ENCODE measurements around the gene ASCC2. TPM values are rescaled to one million over a fixed set of nuclear protein-coding genes. Genes with fewer than 3 reads are reported as not detected.

ASCC2 gene
- polyA plus RNA-seq, 1 donor, result 44.0 TPM

DNA sequence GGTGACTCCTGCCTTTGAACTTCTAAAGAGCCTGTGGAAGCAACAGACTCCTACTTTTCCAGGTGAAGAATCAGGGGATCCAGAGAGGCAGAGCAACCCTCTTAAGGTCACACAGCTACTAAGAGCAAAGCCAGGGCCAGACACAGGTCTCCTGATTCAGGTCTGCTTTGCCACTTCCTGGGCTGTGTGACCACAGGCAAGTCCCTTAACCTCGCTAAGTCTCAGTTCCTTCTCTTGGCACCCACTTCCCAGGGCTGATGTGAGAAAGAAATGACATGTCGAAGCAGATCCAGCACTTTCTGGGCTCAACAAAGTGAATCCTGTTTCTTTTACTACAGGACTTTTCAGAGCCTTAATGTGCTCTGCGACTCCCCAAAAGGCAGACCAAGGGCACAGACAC, 40.7 kb downstream of the ASCC2 start:
- H3K4me1 ChIP-seq (ENCODE audit: control insufficient read depth, insufficient read depth, low read length), result no peaks in the 10 kb centered on the region
- DNase-seq, result no peak
- no peak overlapping the region for H3K27ac ChIP-seq (ENCODE audit: low read length)
- no peaks in the 10 kb centered on the region for H3K27me3 ChIP-seq (ENCODE audit: control insufficient read depth, insufficient read depth, low read length)
- WGBS (ENCODE audit: insufficient coverage, low lambda C conversion rate), result 100% methylated on average over 1 of the region's 3 CpGs
- H3K4me3 ChIP-seq (ENCODE audit: low read length), result no peak overlapping the region
- peaks cover 85% of the 10 kb centered on the region for H3K36me3 ChIP-seq (ENCODE audit: control insufficient read depth, insufficient read depth, low read length)
- no peaks in the 10 kb centered on the region for H3K9me3 ChIP-seq (ENCODE audit: control insufficient read depth, low read depth, low read length)

DNA sequence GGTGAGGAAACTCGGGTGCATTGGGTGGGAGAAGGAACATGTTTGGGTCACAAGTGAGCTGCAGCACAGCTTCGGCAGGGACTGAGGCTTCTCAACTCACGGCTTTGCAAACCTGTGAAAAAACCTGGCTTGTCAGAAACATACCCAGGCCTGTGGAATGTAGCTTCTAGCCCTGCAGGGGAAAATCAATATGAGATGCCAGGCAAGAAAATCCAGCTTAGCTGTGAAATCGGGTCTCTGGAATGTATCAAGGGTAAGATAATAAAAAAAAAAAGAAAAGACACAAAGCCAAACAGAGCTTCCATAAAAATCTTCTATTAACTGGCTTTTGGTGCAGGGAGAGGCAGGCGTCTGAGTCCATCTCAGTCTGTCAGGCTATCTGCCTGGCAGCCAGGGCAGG, 42.4 kb downstream of the ASCC2 start:
- Histone ChIP-seq H3K4me3 (ENCODE audit: low read length) (no peak overlapping the region), H3K27ac (ENCODE audit: low read length) (no peak overlapping the region), H3K9me3 (ENCODE audit: control insufficient read depth, low read depth, low read length) (no peaks in the 10 kb centered on the region), H3K36me3 (ENCODE audit: control insufficient read depth, insufficient read depth, low read length) (peaks cover 80% of the 10 kb centered on the region), H3K27me3 (ENCODE audit: control insufficient read depth, insufficient read depth, low read length) (no peaks in the 10 kb centered on the region), H3K4me1 (ENCODE audit: control insufficient read depth, insufficient read depth, low read length) (no peaks in the 10 kb centered on the region)
- no peak for DNase-seq
- WGBS (ENCODE audit: insufficient coverage, low lambda C conversion rate), result 20% methylated on average over 1 of the region's 5 CpGs

DNA sequence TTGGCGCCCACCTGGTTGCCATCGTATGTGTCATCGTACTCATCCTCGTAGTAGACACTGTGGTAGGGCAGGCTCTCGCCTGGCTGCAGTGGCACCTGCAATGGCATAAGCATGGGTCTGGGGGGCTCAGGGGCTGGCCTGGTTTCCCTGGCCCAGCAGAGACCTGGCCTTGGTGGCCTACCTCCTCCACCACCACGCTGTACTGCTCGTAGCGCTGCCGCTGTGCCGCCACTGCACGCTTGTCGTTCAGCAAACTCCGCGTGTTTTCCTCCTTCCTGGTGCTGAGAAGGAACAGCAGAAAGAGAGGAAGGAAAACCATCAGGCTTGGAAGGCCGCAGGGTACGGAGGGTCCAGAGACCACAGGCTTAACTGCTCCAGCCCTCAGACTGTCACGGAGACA, 44.7 kb downstream of the ASCC2 start:
- Histone ChIP-seq H3K4me3 (ENCODE audit: low read length) (no peak overlapping the region), H3K4me1 (ENCODE audit: control insufficient read depth, insufficient read depth, low read length) (no peaks in the 10 kb centered on the region), H3K27me3 (ENCODE audit: control insufficient read depth, insufficient read depth, low read length) (no peaks in the 10 kb centered on the region), H3K36me3 (ENCODE audit: control insufficient read depth, insufficient read depth, low read length) (peaks cover 79% of the 10 kb centered on the region), H3K27ac (ENCODE audit: low read length) (no peak overlapping the region), H3K9me3 (ENCODE audit: control insufficient read depth, low read depth, low read length) (no peaks in the 10 kb centered on the region)
- WGBS (ENCODE audit: insufficient coverage, low lambda C conversion rate), result 96% methylated on average over 5 of the region's 17 CpGs
- no peak for DNase-seq

DNA sequence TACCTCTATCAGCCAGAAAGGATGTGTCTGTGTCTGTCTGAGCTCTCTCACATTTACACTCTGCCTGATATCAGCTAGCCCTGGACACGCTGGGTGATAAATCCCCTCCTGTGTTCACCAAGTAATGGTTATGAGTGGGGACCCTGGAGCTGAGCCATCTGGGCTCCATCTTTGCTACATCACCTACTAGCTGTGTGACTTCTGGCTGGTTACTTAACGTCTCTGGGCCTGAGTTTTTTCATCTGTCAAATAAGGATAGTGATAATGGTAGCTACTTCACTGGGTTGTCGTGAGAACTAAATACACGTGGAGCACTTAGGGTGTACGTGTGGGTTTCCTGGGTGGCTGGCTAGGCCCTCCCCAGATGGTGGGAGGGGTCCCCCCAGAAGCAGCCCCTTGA, 48.0 kb downstream of the ASCC2 start:
- Histone ChIP-seq H3K27ac (ENCODE audit: low read length) (no peak overlapping the region), H3K4me3 (ENCODE audit: low read length) (no peak overlapping the region), H3K9me3 (ENCODE audit: control insufficient read depth, low read depth, low read length) (no peaks in the 10 kb centered on the region), H3K36me3 (ENCODE audit: control insufficient read depth, insufficient read depth, low read length) (peaks cover 59% of the 10 kb centered on the region), H3K4me1 (ENCODE audit: control insufficient read depth, insufficient read depth, low read length) (no peaks in the 10 kb centered on the region), H3K27me3 (ENCODE audit: control insufficient read depth, insufficient read depth, low read length) (no peaks in the 10 kb centered on the region)
- DNase-seq, result no peak
- no CpG with 5 or more reads among the region's 5 CpGs for WGBS (ENCODE audit: insufficient coverage, low lambda C conversion rate)

GRCh38 chr22:29788339-29789279, 49.5 kb downstream of the ASCC2 start:
- peaks cover 53% of the 10 kb centered on the region for H3K36me3 ChIP-seq (ENCODE audit: control insufficient read depth, insufficient read depth, low read length)
- H3K9me3 ChIP-seq (ENCODE audit: control insufficient read depth, low read depth, low read length), result no peaks in the 10 kb centered on the region
- H3K27me3 ChIP-seq (ENCODE audit: control insufficient read depth, insufficient read depth, low read length), result no peaks in the 10 kb centered on the region
- no peak overlapping the region for H3K27ac ChIP-seq (ENCODE audit: low read length)
- no peak overlapping the region for H3K4me3 ChIP-seq (ENCODE audit: low read length)
- DNase-seq, result no peak
- no CpG with 5 or more reads among the region's 27 CpGs for WGBS (ENCODE audit: insufficient coverage, low lambda C conversion rate)
- H3K4me1 ChIP-seq (ENCODE audit: control insufficient read depth, insufficient read depth, low read length), result no peaks in the 10 kb centered on the region

DNA sequence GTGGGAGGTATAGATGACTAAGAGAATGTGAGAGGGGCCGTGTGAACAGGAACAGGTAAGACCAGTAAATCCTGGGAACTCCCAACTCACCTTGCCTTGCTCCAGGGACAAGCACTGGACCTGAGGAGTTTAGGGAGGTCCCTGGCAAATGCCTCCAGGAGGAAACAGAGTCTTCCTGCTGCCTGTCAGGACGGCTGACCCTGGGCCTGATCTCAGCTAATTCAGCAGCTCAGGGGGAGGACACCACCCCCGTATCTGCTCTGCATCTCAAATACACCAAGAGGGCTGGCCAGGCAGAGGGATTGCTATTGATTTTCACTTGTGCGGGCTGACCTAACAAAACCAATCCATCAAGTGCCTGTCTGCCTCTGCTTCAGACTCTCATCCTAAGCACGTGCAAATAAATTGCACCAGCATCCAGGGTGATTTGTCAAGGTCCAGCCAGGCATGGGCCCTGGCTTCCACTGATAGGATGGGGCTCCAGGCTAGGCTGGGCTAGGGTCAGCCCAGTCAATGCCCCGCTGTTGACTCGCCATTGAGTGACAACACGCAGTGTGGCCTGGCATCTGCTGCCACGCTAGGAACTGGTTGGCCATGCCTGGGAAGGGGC, 50.6 kb downstream of the ASCC2 start:
- no peaks in the 10 kb centered on the region for H3K9me3 ChIP-seq (ENCODE audit: control insufficient read depth, low read depth, low read length)
- peaks cover 1% of the 10 kb centered on the region for H3K4me1 ChIP-seq (ENCODE audit: control insufficient read depth, insufficient read depth, low read length)
- no peaks in the 10 kb centered on the region for H3K27me3 ChIP-seq (ENCODE audit: control insufficient read depth, insufficient read depth, low read length)
- WGBS (ENCODE audit: insufficient coverage, low lambda C conversion rate), result no CpG with 5 or more reads among the region's 9 CpGs
- H3K27ac ChIP-seq (ENCODE audit: low read length), result no peak overlapping the region
- H3K36me3 ChIP-seq (ENCODE audit: control insufficient read depth, insufficient read depth, low read length), result peaks cover 42% of the 10 kb centered on the region
- DNase-seq, result no peak
- H3K4me3 ChIP-seq (ENCODE audit: low read length), result no peak overlapping the region

- no peak for DNase-seq
- no peaks in the 10 kb centered on the region for H3K27me3 ChIP-seq (ENCODE audit: control insufficient read depth, insufficient read depth, low read length)
- H3K27ac ChIP-seq (ENCODE audit: low read length), result no peak overlapping the region
- no CpG with 5 or more reads among the region's 5 CpGs for WGBS (ENCODE audit: insufficient coverage, low lambda C conversion rate)
- H3K4me1 ChIP-seq (ENCODE audit: control insufficient read depth, insufficient read depth, low read length), result peaks cover 13% of the 10 kb centered on the region
- peaks cover 33% of the 10 kb centered on the region for H3K36me3 ChIP-seq (ENCODE audit: control insufficient read depth, insufficient read depth, low read length)
- H3K4me3 ChIP-seq (ENCODE audit: low read length), result no peak overlapping the region
- no peaks in the 10 kb centered on the region for H3K9me3 ChIP-seq (ENCODE audit: control insufficient read depth, low read depth, low read length)
Measured at GRCh38 chr22:29786031-29786430, 52.0 kb downstream of the ASCC2 start.

DNA sequence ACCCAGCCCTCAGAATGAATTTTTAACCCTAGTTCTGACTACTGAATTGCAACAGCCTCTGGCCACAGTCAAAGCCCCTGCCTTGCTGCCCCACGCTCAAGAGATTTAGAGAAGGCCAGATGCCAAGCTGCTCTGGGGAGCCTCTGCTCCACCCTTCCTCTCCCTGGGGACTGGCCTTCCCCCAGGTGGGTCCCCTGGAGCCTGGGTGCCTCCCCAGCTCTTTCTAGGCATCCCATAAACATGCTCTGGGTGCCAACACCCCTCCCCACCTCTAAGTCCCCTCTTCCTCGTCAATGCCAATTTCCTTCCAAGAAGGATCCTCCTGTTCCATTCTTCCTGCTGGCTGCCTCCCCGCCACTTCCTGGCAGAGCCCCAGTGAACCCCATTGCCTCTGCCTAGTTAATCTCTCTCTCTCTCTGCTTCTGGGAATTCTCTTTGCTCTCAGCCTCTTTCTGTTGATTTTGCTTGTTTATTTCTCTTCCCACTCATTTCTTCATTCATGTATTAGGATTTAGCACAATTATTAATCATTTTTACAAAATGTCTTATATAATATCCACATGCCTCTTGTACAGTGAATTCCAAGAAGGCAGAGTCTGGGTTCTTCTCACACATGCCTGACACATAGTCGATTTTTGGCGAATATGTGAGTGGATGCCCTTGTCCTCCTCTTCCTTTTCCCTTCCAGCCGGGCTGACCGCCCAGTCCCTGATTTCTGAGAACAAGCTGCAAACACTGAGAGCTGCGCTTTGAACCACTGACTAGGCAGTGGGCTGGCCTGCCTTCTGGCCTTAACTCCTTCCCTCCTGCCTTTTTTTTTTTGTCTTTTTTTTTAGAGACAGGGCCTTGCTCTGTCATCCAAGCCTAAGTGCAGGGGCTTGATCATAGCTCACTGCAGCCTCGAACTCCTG, 53.4 kb downstream of the ASCC2 start:
- WGBS (ENCODE audit: insufficient coverage, low lambda C conversion rate), result no CpG with 5 or more reads among the region's 9 CpGs
- Histone ChIP-seq H3K4me3 (ENCODE audit: low read length) (no peak overlapping the region), H3K36me3 (ENCODE audit: control insufficient read depth, insufficient read depth, low read length) (peaks cover 22% of the 10 kb centered on the region), H3K27ac (ENCODE audit: low read length) (no peak overlapping the region), H3K4me1 (ENCODE audit: control insufficient read depth, insufficient read depth, low read length) (peaks cover 19% of the 10 kb centered on the region), H3K27me3 (ENCODE audit: control insufficient read depth, insufficient read depth, low read length) (no peaks in the 10 kb centered on the region), H3K9me3 (ENCODE audit: control insufficient read depth, low read depth, low read length) (no peaks in the 10 kb centered on the region)
- no peak for DNase-seq

DNA sequence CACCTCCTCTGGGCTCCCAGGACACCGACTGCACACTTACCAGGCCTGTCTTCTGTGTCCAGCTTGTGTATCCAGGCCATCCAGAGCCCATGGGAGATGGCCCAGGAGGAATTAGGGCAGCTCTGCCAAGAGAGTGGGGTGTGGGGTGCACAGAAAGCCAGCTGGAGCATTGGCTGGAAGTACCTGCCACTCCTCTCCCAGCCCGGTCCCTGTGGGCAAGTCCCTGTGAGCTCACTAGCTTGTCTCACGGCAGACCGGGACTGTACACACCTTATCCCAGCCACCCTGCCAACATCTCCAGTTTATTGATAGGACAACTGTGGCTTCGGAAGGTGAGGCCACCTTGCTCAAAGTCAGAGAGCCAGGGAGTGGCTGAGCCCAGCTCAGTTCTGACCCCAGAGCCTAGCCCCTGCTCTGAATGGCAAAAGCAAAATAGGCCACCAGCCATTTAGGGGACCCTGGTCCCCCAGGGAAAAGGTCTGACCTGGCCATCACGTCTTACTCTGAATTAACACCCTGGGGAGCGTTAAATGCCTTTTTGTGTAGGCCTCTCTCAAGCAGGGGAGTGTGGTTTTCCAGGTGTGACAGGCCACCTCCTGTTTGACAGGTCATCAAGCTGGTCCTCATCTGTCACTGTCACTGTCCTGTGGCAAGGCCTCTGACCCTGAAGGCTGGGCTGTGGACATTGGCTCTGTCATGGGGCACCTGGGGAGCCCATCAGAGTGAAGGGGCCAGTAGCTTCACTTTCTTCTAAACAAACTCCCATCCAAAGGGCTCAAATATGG, 55.8 kb downstream of the ASCC2 start:
- peaks cover 24% of the 10 kb centered on the region for H3K4me1 ChIP-seq (ENCODE audit: control insufficient read depth, insufficient read depth, low read length)
- H3K27ac ChIP-seq (ENCODE audit: low read length), result no peak overlapping the region
- no peaks in the 10 kb centered on the region for H3K27me3 ChIP-seq (ENCODE audit: control insufficient read depth, insufficient read depth, low read length)
- no peaks in the 10 kb centered on the region for H3K9me3 ChIP-seq (ENCODE audit: control insufficient read depth, low read depth, low read length)
- peak in 1 of 2 donors; percentile 30 for DNase-seq
- H3K4me3 ChIP-seq (ENCODE audit: low read length), result no peak overlapping the region
- no CpG with 5 or more reads among the region's 7 CpGs for WGBS (ENCODE audit: insufficient coverage, low lambda C conversion rate)
- no peaks in the 10 kb centered on the region for H3K36me3 ChIP-seq (ENCODE audit: control insufficient read depth, insufficient read depth, low read length)

All from large intestine (tissue), 3 donors.